ENCODE data around the gene BIRC2.
"Not testable (repeated sequence)": the region's sequence is repeated elsewhere in the genome, so short reads cannot be mapped to it uniquely, and the experiment has no call there.

The BIRC2 gene

DNA sequence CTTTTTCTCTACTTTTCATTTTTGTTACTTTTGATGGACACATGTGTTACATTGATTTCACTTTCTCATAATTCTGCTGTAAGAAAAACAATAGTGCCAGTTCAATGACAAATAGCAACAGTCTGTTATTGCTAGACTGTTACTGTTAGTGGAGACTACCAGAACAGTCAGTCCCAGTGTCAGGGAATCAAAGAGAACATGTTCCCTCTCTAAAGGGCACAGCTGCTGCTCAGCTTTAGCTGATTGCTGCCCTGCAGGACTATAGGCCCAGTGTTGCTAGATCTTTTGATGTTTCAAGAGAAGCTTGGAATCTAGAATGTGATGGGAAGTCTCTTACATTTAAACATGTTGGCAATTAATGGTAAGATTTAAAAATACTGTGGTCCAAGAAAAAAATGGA, 26.3 kb upstream of the BIRC2 start:
- DNase-seq (ENCODE audit: extremely low spot score, insufficient read length, low read depth) = no peak
- FAIRE-seq = peak; percentile 59

DNA sequence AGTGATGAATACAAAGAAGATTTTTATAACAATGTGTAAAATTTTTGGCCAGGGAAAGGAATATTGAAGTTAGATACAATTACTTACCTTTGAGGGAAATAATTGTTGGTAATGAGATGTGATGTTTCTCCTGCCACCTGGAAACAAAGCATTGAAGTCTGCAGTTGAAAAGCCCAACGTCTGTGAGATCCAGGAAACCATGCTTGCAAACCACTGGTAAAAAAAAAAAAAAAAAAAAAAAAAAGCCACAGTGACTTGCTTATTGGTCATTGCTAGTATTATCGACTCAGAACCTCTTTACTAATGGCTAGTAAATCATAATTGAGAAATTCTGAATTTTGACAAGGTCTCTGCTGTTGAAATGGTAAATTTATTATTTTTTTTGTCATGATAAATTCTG, 24.5 kb upstream of the BIRC2 start:
- FAIRE-seq = no peak

DNA sequence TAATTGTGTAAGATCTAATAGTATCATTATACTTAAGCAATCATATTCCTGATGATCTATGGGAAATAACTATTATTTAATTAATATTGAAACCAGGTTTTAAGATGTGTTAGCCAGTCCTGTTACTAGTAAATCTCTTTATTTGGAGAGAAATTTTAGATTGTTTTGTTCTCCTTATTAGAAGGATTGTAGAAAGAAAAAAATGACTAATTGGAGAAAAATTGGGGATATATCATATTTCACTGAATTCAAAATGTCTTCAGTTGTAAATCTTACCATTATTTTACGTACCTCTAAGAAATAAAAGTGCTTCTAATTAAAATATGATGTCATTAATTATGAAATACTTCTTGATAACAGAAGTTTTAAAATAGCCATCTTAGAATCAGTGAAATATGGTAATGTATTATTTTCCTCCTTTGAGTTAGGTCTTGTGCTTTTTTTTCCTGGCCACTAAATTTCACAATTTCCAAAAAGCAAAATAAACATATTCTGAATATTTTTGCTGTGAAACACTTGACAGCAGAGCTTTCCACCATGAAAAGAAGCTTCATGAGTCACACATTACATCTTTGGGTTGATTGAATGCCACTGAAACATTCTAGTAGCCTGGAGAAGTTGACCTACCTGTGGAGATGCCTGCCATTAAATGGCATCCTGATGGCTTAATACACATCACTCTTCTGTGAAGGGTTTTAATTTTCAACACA, 23.3 kb upstream of the BIRC2 start:
- no peak for FAIRE-seq
- no peak for DNase-seq (ENCODE audit: extremely low spot score, insufficient read length, low read depth)

More for the DNA sequence above, 24.5 kb upstream of the BIRC2 start:
- DNase-seq (ENCODE audit: extremely low spot score, insufficient read length, low read depth) = no peak

DNA sequence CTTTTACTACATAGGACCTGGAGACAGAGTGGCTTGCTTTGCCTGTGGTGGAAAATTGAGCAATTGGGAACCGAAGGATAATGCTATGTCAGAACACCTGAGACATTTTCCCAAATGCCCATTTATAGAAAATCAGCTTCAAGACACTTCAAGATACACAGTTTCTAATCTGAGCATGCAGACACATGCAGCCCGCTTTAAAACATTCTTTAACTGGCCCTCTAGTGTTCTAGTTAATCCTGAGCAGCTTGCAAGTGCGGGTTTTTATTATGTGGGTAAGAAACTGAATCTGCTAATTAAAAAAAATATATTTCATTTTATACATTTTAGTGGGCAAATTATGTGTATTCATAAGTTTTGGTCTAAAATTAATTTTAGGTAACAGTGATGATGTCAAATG, 21.9 kb upstream of the BIRC2 start:
- no peak for FAIRE-seq
- no peak for DNase-seq (ENCODE audit: extremely low spot score, insufficient read length, low read depth)

DNA sequence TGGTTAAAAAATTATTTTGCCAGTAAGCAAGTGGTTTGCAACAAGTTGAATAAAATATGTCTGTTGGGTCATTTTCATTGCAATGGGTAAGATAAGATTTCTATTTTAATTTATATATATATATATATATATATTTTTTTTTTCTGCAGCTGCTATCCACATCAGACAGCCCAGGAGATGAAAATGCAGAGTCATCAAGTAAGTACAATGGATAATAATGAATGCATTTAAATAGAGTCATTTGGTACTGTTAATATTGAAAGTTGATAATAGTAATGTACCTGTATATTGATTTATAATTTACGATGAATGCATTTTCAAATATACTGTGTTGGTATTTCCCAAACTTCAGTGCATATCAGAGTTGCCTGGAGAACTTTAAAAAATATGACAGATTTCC, 18.3 kb upstream of the BIRC2 start:
- FAIRE-seq (no peak), DNase-seq (ENCODE audit: extremely low spot score, insufficient read length, low read depth) (no peak)

DNA sequence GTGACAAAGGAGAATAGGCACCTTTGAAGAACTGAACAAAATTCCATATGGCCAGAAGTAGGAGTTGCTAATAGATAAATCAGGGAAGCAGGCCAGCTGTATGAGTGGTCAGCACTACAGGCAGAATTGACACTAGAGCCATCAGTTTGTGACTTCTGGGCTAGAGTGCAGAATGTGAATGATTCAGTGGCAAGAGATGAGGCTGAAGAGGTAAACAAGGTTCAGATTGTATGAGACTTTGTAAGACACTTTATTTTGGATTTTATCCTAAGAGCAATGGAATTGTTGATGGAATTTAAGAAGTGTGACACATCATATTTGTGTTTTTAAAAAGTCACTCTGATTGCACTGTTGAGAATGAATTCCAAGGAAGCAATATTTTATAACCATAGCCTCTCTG, 16.8 kb upstream of the BIRC2 start:
- no peak for DNase-seq (ENCODE audit: extremely low spot score, insufficient read length, low read depth)
- no peak for FAIRE-seq

DNA sequence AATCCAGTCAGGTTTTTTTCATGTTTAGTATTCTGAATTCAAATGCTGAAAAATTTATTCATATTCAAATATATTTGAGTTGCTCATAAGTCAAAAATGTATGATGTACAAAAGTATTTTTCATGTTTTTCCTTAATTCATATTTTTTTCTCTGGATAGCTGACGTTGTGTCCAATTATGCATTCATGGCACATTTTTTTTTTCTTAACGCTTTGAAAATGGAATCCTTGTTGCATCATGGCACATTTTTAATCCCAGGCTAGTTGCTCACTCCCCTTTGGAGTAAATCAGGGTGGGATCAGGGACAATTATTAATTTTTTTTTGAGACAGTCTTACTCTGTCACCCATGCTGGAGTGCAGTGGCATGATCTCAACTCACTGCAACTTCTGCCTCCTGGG, 15.7 kb upstream of the BIRC2 start:
- DNase-seq (ENCODE audit: extremely low spot score, insufficient read length, low read depth) = no peak
- FAIRE-seq = no peak

DNA sequence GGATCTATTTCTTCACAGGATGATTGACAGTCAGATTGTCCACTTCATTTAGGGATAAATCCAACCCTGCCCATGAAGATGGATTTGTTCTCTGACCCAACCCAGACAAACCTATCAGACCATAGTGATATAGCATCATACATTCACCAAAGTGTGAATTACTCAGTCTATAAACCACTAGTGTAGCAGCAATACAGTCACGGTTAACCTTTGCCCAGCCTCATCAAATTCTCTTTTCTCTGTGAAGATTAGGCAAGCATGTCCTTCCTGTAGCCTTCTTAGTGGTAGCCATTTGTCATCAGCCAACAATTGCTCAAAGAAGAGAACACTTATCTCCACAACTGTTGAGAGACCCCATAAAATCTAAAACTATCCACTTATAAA, 14.4 kb upstream of the BIRC2 start:
- no peak for DNase-seq (ENCODE audit: extremely low spot score, insufficient read length, low read depth)
- FAIRE-seq = no peak

DNA sequence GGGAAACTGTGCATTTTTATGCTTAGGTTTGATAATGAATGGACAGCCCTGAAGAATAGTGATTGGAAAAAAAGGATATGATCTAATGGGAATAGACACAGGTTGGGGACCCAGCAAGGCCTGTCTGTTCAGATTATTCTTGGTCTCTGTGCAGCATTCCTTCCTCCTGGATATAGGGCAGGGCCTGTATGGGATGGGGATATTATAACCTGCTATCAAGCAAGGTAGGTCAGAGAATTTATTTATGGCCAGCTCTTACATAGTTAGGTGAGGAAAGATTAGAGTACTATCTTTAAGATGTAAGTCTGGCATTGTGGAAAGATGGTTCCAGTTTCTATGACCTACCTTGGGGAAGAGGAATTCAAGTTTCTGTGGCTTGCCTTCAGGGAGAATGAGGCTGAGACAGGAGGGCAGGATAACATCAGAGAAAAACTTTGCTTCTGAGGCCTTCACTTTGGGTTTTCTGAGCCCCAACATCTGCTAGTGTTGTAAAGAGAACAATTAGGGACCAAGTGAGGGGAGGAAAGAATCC, 8.5 kb upstream of the BIRC2 start:
- no peak for FAIRE-seq
- no peak for DNase-seq (ENCODE audit: extremely low spot score, insufficient read length, low read depth)

DNA sequence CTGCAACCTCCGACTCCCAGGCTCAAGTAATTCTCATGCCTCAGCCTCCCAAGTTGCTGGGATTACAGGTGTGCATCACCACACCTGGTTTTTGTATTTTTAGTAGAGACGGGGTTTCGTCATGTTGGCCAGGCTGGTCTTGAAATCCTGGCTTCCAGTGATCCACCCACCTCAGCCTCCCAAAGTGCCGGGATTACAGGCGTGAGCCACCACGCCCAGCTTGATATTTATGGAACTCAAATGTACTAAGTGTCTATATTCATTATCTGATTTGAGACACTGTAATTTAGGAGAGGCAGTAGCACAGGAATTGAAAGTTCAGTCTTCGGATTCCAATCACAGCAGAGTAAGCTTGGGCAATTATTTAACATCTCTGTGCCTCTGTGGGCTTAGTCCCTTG, 5.7 kb upstream of the BIRC2 start:
- FAIRE-seq = not testable (repeated sequence)

DNA sequence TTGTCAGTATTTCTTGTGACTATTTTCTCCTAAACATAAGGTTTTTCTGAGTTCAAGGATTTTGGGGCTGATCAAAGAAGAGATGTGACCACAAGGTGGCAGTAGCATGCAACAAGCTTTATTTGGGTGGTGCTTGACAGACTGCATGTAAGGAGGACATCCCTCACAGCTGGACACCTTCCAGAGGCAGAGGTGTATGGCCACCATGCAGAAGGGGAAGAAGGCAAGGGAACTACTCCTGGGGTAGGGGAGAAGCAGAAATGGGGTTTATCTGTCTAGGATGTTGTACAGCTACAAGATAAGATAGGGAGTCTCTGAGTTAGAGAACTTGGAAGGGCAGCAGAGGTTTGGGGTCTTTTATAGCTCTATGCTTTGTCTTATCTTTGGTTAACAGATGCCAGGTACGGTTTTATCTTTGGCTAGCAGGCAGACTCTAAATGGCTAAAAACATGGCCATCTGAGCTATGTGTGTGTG, 5.1 kb upstream of the BIRC2 start:
- FAIRE-seq = peak; percentile 96

More for the DNA sequence above, 5.7 kb upstream of the BIRC2 start:
- DNase-seq (ENCODE audit: extremely low spot score, insufficient read length, low read depth) = not testable (repeated sequence)

DNA sequence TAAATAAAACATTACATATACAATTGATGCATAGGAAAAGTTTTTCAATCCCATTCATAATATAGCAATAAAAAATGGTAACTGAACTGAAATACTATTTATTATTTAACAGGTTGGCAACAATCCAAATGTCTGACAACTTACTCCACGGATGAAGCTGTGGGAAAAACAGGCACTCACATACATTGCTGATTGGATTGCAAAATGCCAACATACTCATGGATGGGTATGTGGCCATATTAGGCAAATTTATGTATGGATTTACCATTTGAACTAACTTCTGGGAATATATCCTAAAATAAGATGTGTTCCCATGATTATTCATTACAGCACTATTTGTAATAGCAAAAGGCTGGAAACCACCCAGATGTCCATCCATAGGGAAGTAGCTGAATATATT, 3.2 kb upstream of the BIRC2 start:
- no peak for DNase-seq (ENCODE audit: extremely low spot score, insufficient read length, low read depth)
- no peak for FAIRE-seq

More for the DNA sequence above, 5.1 kb upstream of the BIRC2 start:
- peak; percentile 29 for DNase-seq (ENCODE audit: extremely low spot score, insufficient read length, low read depth)

DNA sequence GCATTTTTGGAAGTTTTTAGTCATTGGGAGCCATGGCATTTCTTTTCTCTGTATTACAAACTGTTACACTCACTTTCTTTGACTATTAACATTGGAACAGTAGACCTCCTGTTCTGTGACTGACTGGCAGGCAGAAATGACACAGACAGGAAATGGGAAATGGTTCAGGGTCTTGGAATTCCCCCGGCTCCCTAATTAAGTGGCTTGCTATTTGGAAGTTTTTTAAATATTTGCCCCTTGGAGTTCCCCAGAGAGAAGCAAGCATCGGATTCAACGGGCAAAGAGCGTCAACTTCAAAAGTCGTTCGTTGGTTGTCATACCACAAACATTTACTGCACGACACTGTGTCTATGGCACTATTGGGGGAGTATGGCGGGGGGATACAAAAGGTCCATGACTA, 1.1 kb upstream of the BIRC2 start:
- FAIRE-seq = peak; percentile 54

DNA sequence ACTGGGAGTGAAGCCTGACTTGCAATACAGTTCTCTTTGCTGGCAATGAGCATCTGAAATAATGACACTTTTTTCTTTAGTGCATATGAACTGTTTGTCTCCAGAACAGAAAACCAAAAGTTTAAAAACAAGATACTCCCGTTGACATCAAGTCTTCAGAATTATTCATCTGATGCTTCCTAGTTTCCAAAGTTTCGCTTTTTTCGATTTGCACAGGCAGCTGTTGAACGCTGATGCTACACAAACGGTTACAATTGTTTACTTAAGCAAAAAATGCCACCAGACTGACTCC, 612 bp upstream of the BIRC2 start:
- no peak for DNase-seq (ENCODE audit: extremely low spot score, insufficient read length, low read depth)
- FAIRE-seq = no peak

More for the DNA sequence above, 1.1 kb upstream of the BIRC2 start:
- DNase-seq (ENCODE audit: extremely low spot score, insufficient read length, low read depth) = no peak

DNA sequence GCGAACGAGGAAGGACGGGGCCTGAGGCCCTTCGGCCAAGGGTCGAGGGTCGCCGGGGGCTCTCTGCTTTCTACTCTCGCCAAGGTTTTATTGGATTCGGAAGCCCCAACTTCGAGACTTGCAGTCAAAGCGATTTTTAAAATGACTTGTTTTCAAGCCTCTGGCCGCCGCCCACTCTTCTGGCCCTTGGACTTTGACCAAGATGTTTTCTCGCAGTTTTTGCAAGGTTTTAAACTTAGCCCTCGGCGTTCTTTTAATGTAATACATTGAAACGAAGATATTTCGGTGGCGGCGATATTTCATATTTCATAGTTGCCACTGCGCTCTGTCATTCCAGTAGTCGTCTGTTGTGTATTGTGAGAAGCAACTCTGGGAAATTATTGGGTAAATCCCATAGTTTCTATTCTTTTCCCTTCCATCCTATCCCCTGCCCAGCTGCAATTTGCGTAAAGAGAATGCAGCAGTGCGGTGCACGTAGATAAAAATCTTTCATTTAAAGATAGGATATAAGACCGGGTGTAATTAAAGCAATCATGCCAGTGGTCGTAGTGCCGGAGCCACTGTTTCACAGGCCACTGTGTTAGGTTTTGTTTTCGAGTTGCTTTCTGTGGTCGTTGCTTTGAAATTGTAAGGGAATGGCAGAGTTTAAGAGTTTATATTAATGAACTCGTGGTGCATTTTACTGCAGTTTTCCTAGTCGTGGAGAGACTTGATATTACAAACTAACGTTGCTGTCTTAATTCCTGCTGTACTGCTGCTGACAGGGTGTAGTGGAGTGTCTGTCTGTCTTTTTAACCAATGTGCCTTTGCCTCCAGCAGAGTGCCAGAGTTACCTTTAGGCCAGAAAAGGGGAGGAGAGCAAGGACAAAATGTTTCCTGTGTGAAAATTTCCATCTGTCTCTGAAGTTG, 702 bp downstream of the BIRC2 start:
- DNase-seq (ENCODE audit: extremely low spot score, insufficient read length, low read depth) (no peak), FAIRE-seq (peak; percentile 71)

DNA sequence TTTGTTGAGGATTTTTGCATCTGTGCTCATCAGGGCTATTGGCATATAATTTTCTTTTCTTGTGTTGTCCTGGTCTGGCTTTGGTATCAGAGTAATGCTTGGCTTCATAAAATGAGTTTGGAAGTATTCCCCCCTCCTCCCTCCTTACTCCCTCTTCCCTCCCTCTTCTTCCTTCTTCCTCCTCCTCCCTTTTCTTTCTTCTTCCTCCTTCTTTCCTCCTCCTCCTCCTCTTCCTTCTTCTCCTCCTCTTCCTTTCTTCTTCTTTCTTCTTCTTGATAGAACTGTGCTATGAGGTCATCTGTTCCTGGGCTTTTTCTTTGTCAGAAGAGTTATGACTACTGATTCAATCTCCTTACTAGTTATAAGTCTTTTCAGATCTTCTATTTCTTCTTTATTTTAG, 10.1 kb downstream of the BIRC2 start:
- FAIRE-seq (no peak), DNase-seq (ENCODE audit: extremely low spot score, insufficient read length, low read depth) (no peak)

DNA sequence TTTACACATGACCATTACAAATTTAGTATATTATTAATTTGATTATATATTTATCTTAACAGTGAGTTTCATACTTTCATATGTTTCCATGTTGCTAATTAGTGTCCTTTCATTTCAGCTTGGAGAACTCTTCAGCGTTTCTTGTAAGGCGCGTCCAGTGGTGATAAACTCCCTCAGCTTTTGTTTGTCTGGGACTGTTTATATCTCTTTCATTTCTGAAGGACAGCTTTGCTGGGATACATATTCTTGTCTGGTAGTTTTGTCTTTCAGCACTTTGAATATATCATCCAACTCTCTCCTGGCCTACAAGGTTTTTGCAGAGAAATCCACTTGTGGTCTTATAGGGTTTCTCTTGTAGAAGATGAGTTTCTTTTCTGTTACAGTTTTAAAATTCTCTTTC, 12.4 kb downstream of the BIRC2 start:
- DNase-seq (ENCODE audit: extremely low spot score, insufficient read length, low read depth) (no peak), FAIRE-seq (peak; percentile 12)

DNA sequence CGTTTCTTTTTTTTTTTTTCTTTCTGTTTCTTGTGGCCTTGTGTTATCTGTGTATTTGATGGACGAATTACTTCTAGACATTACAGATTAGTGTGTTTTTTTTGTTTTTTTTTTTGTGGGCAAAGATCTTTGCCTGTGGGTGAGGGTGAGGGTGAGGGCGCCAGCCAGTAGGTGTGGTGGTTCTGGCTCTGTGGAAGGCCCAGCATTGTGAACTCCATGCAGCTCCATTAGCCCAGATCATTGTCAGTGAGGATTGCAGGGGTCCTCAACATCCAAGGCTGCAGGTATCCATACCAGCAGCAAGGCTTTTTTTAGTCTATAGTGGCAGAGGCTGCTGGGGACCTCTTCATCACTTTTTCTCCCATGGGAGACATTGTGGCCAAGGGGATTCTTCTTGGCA, 13.7 kb downstream of the BIRC2 start:
- FAIRE-seq (no peak), DNase-seq (ENCODE audit: extremely low spot score, insufficient read length, low read depth) (no peak)

DNA sequence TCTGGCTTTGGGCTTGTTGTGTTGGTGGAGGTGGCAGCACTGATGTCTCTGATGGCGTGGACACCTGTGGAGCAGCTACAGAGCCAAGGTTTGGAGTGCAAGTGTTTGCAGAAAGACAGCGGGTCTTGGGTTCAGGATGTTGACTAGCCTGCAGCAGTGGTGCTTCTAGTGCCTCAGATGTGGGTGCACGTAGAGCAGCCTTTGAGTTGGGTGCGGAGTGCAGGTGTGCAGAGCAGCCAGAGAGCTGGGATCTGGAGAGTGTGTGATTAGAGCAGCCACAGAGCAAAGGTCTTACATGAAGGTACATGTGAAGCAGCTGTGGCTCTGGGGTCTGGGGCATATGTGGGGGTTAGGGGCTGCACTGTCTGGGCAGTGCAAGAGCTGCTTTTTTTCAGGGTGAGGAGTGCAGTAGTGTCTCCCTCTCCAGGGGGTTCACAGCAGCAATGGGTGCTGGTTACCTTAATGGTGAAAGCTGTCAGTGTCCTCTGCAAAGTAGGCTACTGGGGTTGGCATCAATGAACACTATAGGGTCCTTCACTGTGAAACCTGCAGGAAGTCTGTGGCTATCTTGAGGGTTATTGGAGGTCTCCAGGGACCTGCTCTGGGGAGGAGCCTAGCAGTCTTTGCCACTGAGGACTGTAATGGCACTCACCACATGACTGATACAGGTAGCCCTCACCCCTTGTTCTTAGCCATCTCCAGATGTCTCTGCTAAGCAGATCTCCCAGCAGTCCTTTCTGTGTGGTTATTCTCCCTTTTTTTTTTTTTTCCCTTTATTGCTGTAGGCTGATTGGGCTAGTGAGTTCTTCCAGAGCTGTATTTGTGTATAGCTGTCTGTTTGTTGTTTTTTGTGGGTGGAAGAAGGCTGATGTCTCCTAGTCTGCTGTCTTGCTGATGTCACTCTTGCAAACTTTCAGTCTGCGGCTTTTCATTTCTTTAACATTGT, 14.3 kb downstream of the BIRC2 start:
- DNase-seq (ENCODE audit: extremely low spot score, insufficient read length, low read depth) (no peak), FAIRE-seq (peak; percentile 78)

DNA sequence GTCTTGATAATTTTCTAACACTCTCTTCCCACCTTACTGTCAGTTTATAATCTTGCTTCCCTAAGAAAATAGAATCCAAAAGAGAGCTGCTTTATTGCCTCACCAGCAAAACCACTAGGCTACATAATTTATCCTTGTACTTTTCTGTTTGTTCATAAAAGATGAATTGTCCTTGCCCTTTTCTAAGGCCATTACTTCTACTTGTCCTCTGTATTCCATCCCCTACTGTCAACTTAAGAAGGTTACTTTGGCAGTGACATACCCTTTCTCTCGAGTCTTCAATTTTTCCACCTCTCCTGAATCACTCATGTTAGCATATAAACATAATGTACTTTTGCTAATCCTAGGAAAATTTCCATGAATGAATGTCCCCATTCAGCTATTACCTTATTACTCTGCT, 18.0 kb downstream of the BIRC2 start:
- DNase-seq (ENCODE audit: extremely low spot score, insufficient read length, low read depth) (no peak), FAIRE-seq (no peak)

Measured in GM18507 (cell line).